A549 treated with DMSO at 1 μM for 4 hours (cell line): ENCODE data around the gene TMEM60. TPM values are rescaled to one million over a fixed set of nuclear protein-coding genes. Genes with fewer than 3 reads are reported as not detected.

ENCODE experiments used
- total RNA-seq: library from RNA; stranded (reverse); fragments of 200-300 nt; extraction: Qiagen RNA extraction; gene quantifications from 5 replicates; pipeline ENCODE4 v1.2.3, GENCODE V29; 2022; ENCODE audit warnings: low read depth

The TMEM60 gene
- total RNA-seq: 21.9 to 27.3 TPM (median 25.3 TPM) in 5 replicates

GRCh38 chr7:77798394-77799077, at the start of gene TMEM60, which contains the start of gene PHTF2:
Gene TMEM60, minus strand, starts transcription at chr7:77798434. Its CDS starts 4,061 bp downstream, at chr7:77794373.
Gene PHTF2, plus strand, starts transcription at chr7:77798773.

Other genes starting within 250 kb of the TMEM60 start
- gene RSBN1L, start 102.0 kb downstream of the TMEM60 start, total RNA-seq: 9.4 to 12.3 TPM (median 10.4 TPM) in 5 replicates
- 11.7 to 20.7 TPM (median 15.9 TPM) in 5 replicates for gene PHTF2, start 339 bp upstream of the TMEM60 start, total RNA-seq